ENCODE data around the gene PSMC4. TPM values are rescaled to one million over a fixed set of nuclear protein-coding genes. Genes with fewer than 3 reads are reported as not detected.

Gene PSMC4
- polyA plus RNA-seq, 1 of the 3 experiments (the other 2 are of a cell fraction) = 173 TPM

- CTCF ChIA-PET = interaction anchor here (1.1 kb wide), 1 partner anchor 36 kb away, joined by 3 read pairs; no protein-coding TSS in a partner anchor
- Histone ChIP-seq H3K79me2 (ENCODE audit: insufficient read depth) (no peaks in the 10 kb centered on the region), H4K20me1 (ENCODE audit: insufficient read depth) (no peaks in the 10 kb centered on the region), H3K36me3 (replicated peaks in 1 of 2; ENCODE audit: control insufficient read depth in 1 of 2, insufficient read depth in 2 of 2, low read length in 1 of 2) (no peaks in the 10 kb centered on the region), H3K4me2 (no peak overlapping the region), H3K9me3 (no peaks in the 10 kb centered on the region), H3K9me2 (no peaks in the 10 kb centered on the region), H3K4me1 (ENCODE audit: control insufficient read depth in 1 of 2, insufficient read depth in 2 of 2, low read depth in 1 of 2, low read length in 1 of 2) (peaks cover 0 to 5% of the 10 kb centered on the region in 2 experiments; a peak in 1 of 4 replicates), H2AFZ (ENCODE audit: low read depth) (no peak overlapping the region), H3K4me3 (ENCODE audit: low read depth in 2 of 2, low read length in 1 of 2) (no peak overlapping the region), H3K9ac (no peak overlapping the region), H3F3A (replicated peaks; ENCODE audit: insufficient read depth) (no peaks in the 10 kb centered on the region), H3K27ac (ENCODE audit: low read depth in 2 of 2, low read length in 1 of 2) (no peak overlapping the region), H3K27me3 (ENCODE audit: insufficient read depth) (no peaks in the 10 kb centered on the region)
- POLR2A ChIA-PET = no interaction called here
- 68% methylated on average over 2 of the region's 2 CpGs for WGBS (ENCODE audit: low lambda C conversion rate)
- no peak for TF ChIP-seq SIN3A (IDR thresholded peaks at IDR 0.05; ENCODE audit: borderline replicate concordance, low read depth, low read length)
- no peak for TF ChIP-seq GATA2 (CRISPR knock-in tag; IDR thresholded peaks at IDR 0.05)
- TF ChIP-seq MEF2A (IDR thresholded peaks at IDR 0.05; ENCODE audit: borderline replicate concordance, low read depth) = no peak
- TF ChIP-seq CTCF (IDR thresholded peaks at IDR 0.05) = no peak
- no peak for TF ChIP-seq RAD21 (IDR thresholded peaks at IDR 0.05; ENCODE audit: low read length)
- TF ChIP-seq NFIC (IDR thresholded peaks at IDR 0.05; ENCODE audit: borderline replicate concordance) = no peak
- TF ChIP-seq EP300 (IDR thresholded peaks at IDR 0.05; ENCODE audit: borderline replicate concordance in 1 of 2, low read depth in 1 of 2, low read length in 1 of 2) = no peak
- no peak for TF ChIP-seq RXRA (IDR thresholded peaks at IDR 0.05; ENCODE audit: borderline replicate concordance, low read depth)
- TF ChIP-seq PBX3 (IDR thresholded peaks at IDR 0.05) = no peak
- no peak for TF ChIP-seq FOXM1 (IDR thresholded peaks at IDR 0.05; ENCODE audit: low read depth)
- no peak for TF ChIP-seq CHD2 (IDR thresholded peaks at IDR 0.05; ENCODE audit: low read length, partially characterized antibody)
- TF ChIP-seq MXI1 (IDR thresholded peaks at IDR 0.05; ENCODE audit: low read depth, low read length) = no peak
- TF ChIP-seq TCF12 (IDR thresholded peaks at IDR 0.05) = no peak
- no peak for TF ChIP-seq NRF1 (IDR thresholded peaks at IDR 0.05; ENCODE audit: low read depth, low read length)
- DNase-seq = no peak
Observed at GRCh38 chr19:39949026-39949747, 21.8 kb upstream of the PSMC4 start.

GRCh38 chr19:39951065-39951650 lies 19.8 kb upstream of the PSMC4 start:
- Histone ChIP-seq H3K36me3 (replicated peaks in 1 of 2; ENCODE audit: control insufficient read depth in 1 of 2, insufficient read depth in 2 of 2, low read length in 1 of 2) (no peaks in the 10 kb centered on the region), H3K4me2 (no peak overlapping the region), H3K9me2 (no peaks in the 10 kb centered on the region), H3K9me3 (no peaks in the 10 kb centered on the region), H3K4me3 (ENCODE audit: low read depth in 2 of 2, low read length in 1 of 2) (no peak overlapping the region), H3F3A (replicated peaks; ENCODE audit: insufficient read depth) (no peaks in the 10 kb centered on the region), H3K27ac (ENCODE audit: low read depth in 2 of 2, low read length in 1 of 2) (no peak overlapping the region), H4K20me1 (ENCODE audit: insufficient read depth) (no peaks in the 10 kb centered on the region), H3K4me1 (ENCODE audit: control insufficient read depth in 1 of 2, insufficient read depth in 2 of 2, low read depth in 1 of 2, low read length in 1 of 2) (peaks cover 0 to 5% of the 10 kb centered on the region in 2 experiments; a peak in 1 of 4 replicates), H2AFZ (ENCODE audit: low read depth) (no peak overlapping the region), H3K79me2 (ENCODE audit: insufficient read depth) (no peaks in the 10 kb centered on the region), H3K9ac (no peak overlapping the region), H3K27me3 (ENCODE audit: insufficient read depth) (no peaks in the 10 kb centered on the region)
- no peak for DNase-seq
- ChIA-PET POLR2A (no interaction called here), CTCF (interaction anchor here (1.2 kb wide), 1 partner anchor 159 kb away, joined by 3 read pairs; no protein-coding TSS in a partner anchor)
- WGBS (ENCODE audit: low lambda C conversion rate) = 46% methylated on average over 2 of the region's 2 CpGs
- TF ChIP-seq JUND (IDR thresholded peaks at IDR 0.05) (no peak), ZBTB33 (IDR thresholded peaks at IDR 0.05; ENCODE audit: borderline replicate concordance, low read depth) (no peak), USF1 (IDR thresholded peaks at IDR 0.05; ENCODE audit: borderline replicate concordance, low read depth) (no peak), CHD2 (IDR thresholded peaks at IDR 0.05; ENCODE audit: low read length, partially characterized antibody) (no peak), USF2 (IDR thresholded peaks at IDR 0.05; ENCODE audit: borderline replicate concordance, low read depth, low read length) (no peak), RCOR1 (IDR thresholded peaks at IDR 0.05; ENCODE audit: low read length) (no peak), EP300 (IDR thresholded peaks at IDR 0.05; ENCODE audit: borderline replicate concordance in 1 of 2, low read depth in 1 of 2, low read length in 1 of 2) (no peak), GABPA (IDR thresholded peaks at IDR 0.05; ENCODE audit: low read depth) (no peak), TAF1 (IDR thresholded peaks at IDR 0.05; ENCODE audit: borderline replicate concordance, low read depth, low read length) (no peak), SIN3A (IDR thresholded peaks at IDR 0.05; ENCODE audit: borderline replicate concordance, low read depth, low read length) (no peak)
